ENCODE data around the gene SRSF1. TPM values are rescaled to one million over a fixed set of nuclear protein-coding genes. Genes with fewer than 3 reads are reported as not detected.

The SRSF1 gene
- total RNA-seq, 1 donor = 247 TPM

- no peak overlapping the region for H3K4me3 ChIP-seq (ENCODE audit: insufficient read depth, low read length)
- H3K9me3 ChIP-seq (ENCODE audit: low read depth, low read length) = no peaks in the 10 kb centered on the region
- H2AFZ ChIP-seq (ENCODE audit: low read length) = no peak overlapping the region
- no peak for TF ChIP-seq CTCF (IDR thresholded peaks at IDR 0.05; ENCODE audit: extremely low read depth, low read depth, low read length)
- no peak for DNase-seq (ENCODE audit: insufficient read length, low spot score, missing footprints)
- no peak overlapping the region for H3K27ac ChIP-seq (ENCODE audit: low read depth, low read length)
- H3K79me2 ChIP-seq (ENCODE audit: insufficient read depth, low read length) = no peaks in the 10 kb centered on the region
- H4K20me1 ChIP-seq (ENCODE audit: insufficient read depth, low read length) = no peaks in the 10 kb centered on the region
- no peak overlapping the region for H3K4me2 ChIP-seq (ENCODE audit: insufficient read depth, low read length)
- H3K27me3 ChIP-seq (ENCODE audit: insufficient read depth, low read length) = peaks cover 10% of the 10 kb centered on the region
- no peaks in the 10 kb centered on the region for H3K36me3 ChIP-seq (ENCODE audit: insufficient read depth, low read length)
- no peaks in the 10 kb centered on the region for H3K4me1 ChIP-seq (ENCODE audit: insufficient read depth, low read length)
Observed at GRCh38 chr17:58052407-58052806, 45.4 kb upstream of the SRSF1 start.

DNA sequence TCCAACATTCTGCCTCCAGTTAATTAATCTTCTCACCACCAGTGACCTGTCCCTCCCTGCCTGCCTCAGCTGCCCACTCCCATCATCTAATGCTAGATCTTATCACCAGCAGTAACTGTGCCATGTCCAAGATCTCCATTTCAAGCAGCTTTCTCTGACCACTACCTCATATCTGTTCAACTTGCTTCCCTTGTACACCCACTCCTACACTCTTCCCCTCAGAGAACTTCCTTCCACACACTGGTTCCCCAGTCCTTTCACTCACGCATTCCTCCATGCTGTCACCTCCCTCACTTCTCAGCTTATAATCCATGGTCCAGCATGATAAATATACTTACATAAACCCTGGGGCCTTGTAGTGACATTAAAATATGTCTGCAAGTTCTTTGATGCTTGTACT, 44.4 kb upstream of the SRSF1 start:
- H3K4me2 ChIP-seq (ENCODE audit: insufficient read depth, low read length) = no peak overlapping the region
- no peak overlapping the region for H3K4me3 ChIP-seq (ENCODE audit: insufficient read depth, low read length)
- no peak for TF ChIP-seq CTCF (IDR thresholded peaks at IDR 0.05; ENCODE audit: extremely low read depth, low read depth, low read length)
- H3K36me3 ChIP-seq (ENCODE audit: insufficient read depth, low read length) = no peaks in the 10 kb centered on the region
- H4K20me1 ChIP-seq (ENCODE audit: insufficient read depth, low read length) = no peaks in the 10 kb centered on the region
- H3K27ac ChIP-seq (ENCODE audit: low read depth, low read length) = no peak overlapping the region
- H3K79me2 ChIP-seq (ENCODE audit: insufficient read depth, low read length) = no peaks in the 10 kb centered on the region
- no peaks in the 10 kb centered on the region for H3K4me1 ChIP-seq (ENCODE audit: insufficient read depth, low read length)
- peaks cover 17% of the 10 kb centered on the region for H3K27me3 ChIP-seq (ENCODE audit: insufficient read depth, low read length)
- no peaks in the 10 kb centered on the region for H3K9me3 ChIP-seq (ENCODE audit: low read depth, low read length)
- DNase-seq (ENCODE audit: insufficient read length, low spot score, missing footprints) = no peak
- H2AFZ ChIP-seq (ENCODE audit: low read length) = no peak overlapping the region

DNA sequence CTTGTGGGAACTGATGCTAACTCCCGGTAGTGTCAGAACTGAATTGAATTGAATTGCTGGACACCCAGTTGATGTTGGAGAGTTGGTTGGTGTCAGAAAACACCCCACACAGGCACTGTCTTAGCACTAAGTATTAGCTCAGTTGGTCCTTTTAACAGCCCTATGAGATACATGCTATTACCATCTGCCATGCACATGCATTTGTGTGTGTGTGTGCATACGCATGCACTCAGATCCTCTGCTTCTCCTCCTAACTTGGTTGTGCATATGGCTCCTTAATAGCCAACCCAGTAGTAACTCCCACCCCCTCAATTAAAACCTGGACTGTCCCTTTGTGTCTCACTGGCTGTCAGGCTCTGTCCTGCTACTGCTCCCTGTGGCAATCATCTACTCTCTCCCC, 43.9 kb upstream of the SRSF1 start:
- H3K79me2 ChIP-seq (ENCODE audit: insufficient read depth, low read length) = no peaks in the 10 kb centered on the region
- no peaks in the 10 kb centered on the region for H3K36me3 ChIP-seq (ENCODE audit: insufficient read depth, low read length)
- no peaks in the 10 kb centered on the region for H3K4me1 ChIP-seq (ENCODE audit: insufficient read depth, low read length)
- TF ChIP-seq CTCF (IDR thresholded peaks at IDR 0.05; ENCODE audit: extremely low read depth, low read depth, low read length) = no peak
- no peak overlapping the region for H3K4me2 ChIP-seq (ENCODE audit: insufficient read depth, low read length)
- no peak overlapping the region for H3K4me3 ChIP-seq (ENCODE audit: insufficient read depth, low read length)
- H2AFZ ChIP-seq (ENCODE audit: low read length) = no peak overlapping the region
- H3K9me3 ChIP-seq (ENCODE audit: low read depth, low read length) = no peaks in the 10 kb centered on the region
- DNase-seq (ENCODE audit: insufficient read length, low spot score, missing footprints) = no peak
- H3K27ac ChIP-seq (ENCODE audit: low read depth, low read length) = no peak overlapping the region
- H4K20me1 ChIP-seq (ENCODE audit: insufficient read depth, low read length) = no peaks in the 10 kb centered on the region
- peaks cover 18% of the 10 kb centered on the region for H3K27me3 ChIP-seq (ENCODE audit: insufficient read depth, low read length)

- DNase-seq (ENCODE audit: insufficient read length, low spot score, missing footprints) = no peak
- TF ChIP-seq CTCF (IDR thresholded peaks at IDR 0.05; ENCODE audit: extremely low read depth, low read depth, low read length) = no peak
Observed at GRCh38 chr17:58049533-58049932, 42.5 kb upstream of the SRSF1 start.

More at GRCh38 chr17:58049533-58049932, 42.5 kb upstream of the SRSF1 start:
- no peak overlapping the region for H3K27ac ChIP-seq (ENCODE audit: low read depth, low read length)
- no peak overlapping the region for H2AFZ ChIP-seq (ENCODE audit: low read length)
- H4K20me1 ChIP-seq (ENCODE audit: insufficient read depth, low read length) = no peaks in the 10 kb centered on the region
- peaks cover 18% of the 10 kb centered on the region for H3K27me3 ChIP-seq (ENCODE audit: insufficient read depth, low read length)
- no peaks in the 10 kb centered on the region for H3K36me3 ChIP-seq (ENCODE audit: insufficient read depth, low read length)
- no peak overlapping the region for H3K4me2 ChIP-seq (ENCODE audit: insufficient read depth, low read length)
- H3K4me1 ChIP-seq (ENCODE audit: insufficient read depth, low read length) = no peaks in the 10 kb centered on the region
- H3K4me3 ChIP-seq (ENCODE audit: insufficient read depth, low read length) = no peak overlapping the region
- H3K79me2 ChIP-seq (ENCODE audit: insufficient read depth, low read length) = no peaks in the 10 kb centered on the region
- H3K9me3 ChIP-seq (ENCODE audit: low read depth, low read length) = no peaks in the 10 kb centered on the region
